Measurements from ENCODE around the gene TCP11L2. TPM values are rescaled to one million over a fixed set of nuclear protein-coding genes. Genes with fewer than 3 reads are reported as not detected.

Gene TCP11L2
- total RNA-seq, 1 donor from 2014 or later, result 1.4 TPM

DNA sequence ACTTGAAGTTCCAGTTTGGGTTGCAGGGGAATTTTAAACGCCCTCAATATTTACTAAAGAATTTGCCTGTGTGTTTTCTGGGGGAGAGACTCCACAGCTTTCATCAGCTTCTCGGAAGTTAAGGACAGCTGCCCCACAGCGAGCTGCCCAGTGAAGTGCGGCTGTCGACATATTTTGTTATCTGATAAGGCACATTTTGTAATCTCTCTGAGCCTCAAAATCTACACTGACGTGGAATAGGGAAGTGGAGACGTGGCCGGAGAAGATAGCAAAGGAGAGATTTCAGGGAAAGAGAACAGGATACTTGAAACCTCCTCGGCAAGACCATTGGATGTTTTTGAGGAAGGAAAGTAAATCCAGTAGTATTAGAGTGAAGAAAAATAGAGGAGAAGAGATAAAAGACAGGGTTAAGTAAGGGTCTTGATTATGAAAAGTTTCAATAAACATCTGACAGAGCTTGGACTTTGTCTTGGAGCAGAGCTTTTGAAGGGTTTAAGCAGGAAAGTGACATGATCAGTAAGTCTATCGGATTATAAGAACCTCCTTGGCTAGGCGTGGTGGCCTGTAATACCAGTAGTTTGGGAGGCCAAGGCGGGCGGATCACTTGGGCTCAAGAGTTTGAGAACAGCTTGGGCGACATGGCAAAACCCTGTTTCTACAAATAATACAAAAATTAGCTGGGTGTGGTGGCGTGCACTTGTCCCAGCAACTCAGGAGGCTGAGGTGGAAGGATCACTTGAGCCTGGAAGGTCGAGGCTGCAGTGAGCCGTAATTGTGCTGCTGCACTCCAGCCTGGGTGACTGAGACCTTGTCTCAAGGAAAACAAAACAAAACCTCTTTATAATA, 56.1 kb downstream of the TCP11L2 start:
- H3K9me3 Mint-ChIP-seq, result no peaks in the 10 kb centered on the region
- H3K27ac Mint-ChIP-seq (ENCODE audit: unreplicated experiment), result peak overlapping the region; percentile 78
- DNase-seq (ENCODE audit: low read depth, low spot score), result no peak
- no peaks in the 10 kb centered on the region for H3K27me3 Mint-ChIP-seq (ENCODE audit: low read depth)
- H3K4me3 Mint-ChIP-seq, result peak overlapping the region; percentile 88
- peaks cover 15% of the 10 kb centered on the region for H3K4me1 Mint-ChIP-seq
- no peaks in the 10 kb centered on the region for H3K36me3 Mint-ChIP-seq (ENCODE audit: low read depth)
- TF ChIP-seq, protein P1, sequence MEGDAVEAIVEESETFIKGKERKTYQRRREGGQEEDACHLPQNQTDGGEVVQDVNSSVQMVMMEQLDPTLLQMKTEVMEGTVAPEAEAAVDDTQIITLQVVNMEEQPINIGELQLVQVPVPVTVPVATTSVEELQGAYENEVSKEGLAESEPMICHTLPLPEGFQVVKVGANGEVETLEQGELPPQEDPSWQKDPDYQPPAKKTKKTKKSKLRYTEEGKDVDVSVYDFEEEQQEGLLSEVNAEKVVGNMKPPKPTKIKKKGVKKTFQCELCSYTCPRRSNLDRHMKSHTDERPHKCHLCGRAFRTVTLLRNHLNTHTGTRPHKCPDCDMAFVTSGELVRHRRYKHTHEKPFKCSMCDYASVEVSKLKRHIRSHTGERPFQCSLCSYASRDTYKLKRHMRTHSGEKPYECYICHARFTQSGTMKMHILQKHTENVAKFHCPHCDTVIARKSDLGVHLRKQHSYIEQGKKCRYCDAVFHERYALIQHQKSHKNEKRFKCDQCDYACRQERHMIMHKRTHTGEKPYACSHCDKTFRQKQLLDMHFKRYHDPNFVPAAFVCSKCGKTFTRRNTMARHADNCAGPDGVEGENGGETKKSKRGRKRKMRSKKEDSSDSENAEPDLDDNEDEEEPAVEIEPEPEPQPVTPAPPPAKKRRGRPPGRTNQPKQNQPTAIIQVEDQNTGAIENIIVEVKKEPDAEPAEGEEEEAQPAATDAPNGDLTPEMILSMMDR (conservative IDR thresholded peaks at IDR 0.05), result no peak

GRCh38 chr12:106359646-106360399, 57.3 kb downstream of the TCP11L2 start:
- H3K27me3 Mint-ChIP-seq (ENCODE audit: low read depth), result no peaks in the 10 kb centered on the region
- no peaks in the 10 kb centered on the region for H3K9me3 Mint-ChIP-seq
- no peak for DNase-seq (ENCODE audit: low read depth, low spot score)
- no peaks in the 10 kb centered on the region for H3K36me3 Mint-ChIP-seq (ENCODE audit: low read depth)
- peaks cover 15% of the 10 kb centered on the region for H3K4me1 Mint-ChIP-seq
- TF ChIP-seq, protein P1 (conservative IDR thresholded peaks at IDR 0.05), result no peak
- H3K27ac Mint-ChIP-seq (ENCODE audit: unreplicated experiment), result no peak overlapping the region
- H3K4me3 Mint-ChIP-seq, result no peak overlapping the region

- TF ChIP-seq, protein P1 (conservative IDR thresholded peaks at IDR 0.05), result no peak
- no peak for DNase-seq (ENCODE audit: low read depth, low spot score)
- no peaks in the 10 kb centered on the region for H3K36me3 Mint-ChIP-seq (ENCODE audit: low read depth)
- H3K4me1 Mint-ChIP-seq, result peaks cover 15% of the 10 kb centered on the region
- H3K4me3 Mint-ChIP-seq, result no peak overlapping the region
- H3K27ac Mint-ChIP-seq (ENCODE audit: unreplicated experiment), result no peak overlapping the region
- no peaks in the 10 kb centered on the region for H3K9me3 Mint-ChIP-seq
- H3K27me3 Mint-ChIP-seq (ENCODE audit: low read depth), result no peaks in the 10 kb centered on the region
Observed at GRCh38 chr12:106360400-106360994, 58.0 kb downstream of the TCP11L2 start.

DNA sequence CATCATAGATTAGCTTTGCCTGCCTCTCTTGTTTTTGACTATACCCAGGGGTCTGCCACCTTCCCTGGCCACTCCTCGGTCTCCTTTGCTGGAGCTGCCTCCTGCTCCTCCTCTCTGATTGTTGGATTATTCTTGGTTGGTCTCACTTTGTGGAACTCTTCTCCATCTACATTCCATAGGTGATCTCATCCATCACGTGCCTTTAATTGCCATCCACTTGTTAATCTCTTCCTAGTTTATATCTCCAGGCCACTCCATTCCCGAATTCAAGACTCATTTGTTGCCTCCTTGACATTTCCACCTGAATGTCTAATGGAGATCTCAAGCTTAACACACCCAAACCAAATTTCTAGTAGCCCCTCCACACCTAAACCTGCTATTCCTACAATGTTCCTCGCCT, 60.4 kb downstream of the TCP11L2 start:
- no peaks in the 10 kb centered on the region for H3K9me3 Mint-ChIP-seq
- H3K4me3 Mint-ChIP-seq, result no peak overlapping the region
- no peaks in the 10 kb centered on the region for H3K27me3 Mint-ChIP-seq (ENCODE audit: low read depth)

DNA sequence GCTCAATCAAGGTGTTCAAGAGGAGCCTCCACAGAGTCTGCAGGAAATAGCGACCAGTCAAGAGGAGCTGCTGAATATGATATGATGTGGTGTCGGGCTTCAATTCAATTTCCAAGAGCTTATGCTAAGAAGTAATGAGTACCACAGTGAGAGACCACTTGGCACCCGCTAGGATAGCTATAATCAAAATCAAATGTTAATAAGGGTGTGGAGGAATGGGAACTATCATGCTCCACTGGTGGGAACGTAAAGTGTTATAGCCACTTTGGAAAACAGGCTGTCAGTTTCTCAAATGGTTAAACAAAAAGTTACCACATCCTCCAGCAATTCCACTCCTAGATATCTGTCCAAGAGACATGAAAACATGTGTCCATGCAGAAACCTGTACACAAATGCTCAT, 61.7 kb downstream of the TCP11L2 start:
- H3K27me3 Mint-ChIP-seq (ENCODE audit: low read depth), result no peaks in the 10 kb centered on the region
- no peak overlapping the region for H3K4me3 Mint-ChIP-seq
- DNase-seq (ENCODE audit: low read depth, low spot score), result no peak
- H3K36me3 Mint-ChIP-seq (ENCODE audit: low read depth), result no peaks in the 10 kb centered on the region
- TF ChIP-seq, protein P1 (conservative IDR thresholded peaks at IDR 0.05), result no peak
- no peaks in the 10 kb centered on the region for H3K9me3 Mint-ChIP-seq
- no peak overlapping the region for H3K27ac Mint-ChIP-seq (ENCODE audit: unreplicated experiment)
- no peaks in the 10 kb centered on the region for H3K4me1 Mint-ChIP-seq

More for the DNA sequence above, 60.4 kb downstream of the TCP11L2 start:
- no peak for DNase-seq (ENCODE audit: low read depth, low spot score)
- Mint-ChIP-seq H3K36me3 (ENCODE audit: low read depth) (no peaks in the 10 kb centered on the region), H3K4me1 (peaks cover 9% of the 10 kb centered on the region), H3K27ac (ENCODE audit: unreplicated experiment) (no peak overlapping the region)
- TF ChIP-seq, protein P1 (conservative IDR thresholded peaks at IDR 0.05), result no peak
